GM19193 (cell line): ENCODE results near the gene HEPACAM2.

Experiments used
- POLR2A ChIP-seq: IDR thresholded peaks from 4 replicates; pipeline ENCODE4 v1.6.1; 2011; ENCODE audit not compliant: insufficient read depth, insufficient read length; ENCODE audit errors: extremely low read depth

HEPACAM2 gene

DNA sequence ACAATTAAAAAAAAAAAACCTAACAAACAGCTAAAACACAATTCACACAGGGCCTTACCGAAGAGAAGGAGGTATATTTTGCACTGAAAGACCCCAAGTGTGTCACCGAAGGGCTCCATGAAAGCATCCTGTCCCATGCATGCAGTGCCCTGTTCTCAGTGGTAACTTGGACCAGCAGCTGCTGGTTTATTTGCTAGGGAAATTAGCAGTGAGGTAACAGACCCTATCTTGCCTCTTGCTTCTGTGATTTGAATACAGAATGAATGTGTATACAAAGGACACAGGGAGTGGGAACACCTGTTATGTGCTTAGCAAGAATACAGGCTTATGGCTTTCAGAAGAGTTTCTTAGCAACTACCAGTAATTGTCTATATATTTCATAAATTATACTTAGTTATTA is at the start of gene HEPACAM2:
TSS of gene HEPACAM2 (minus strand) at position 160 of the 400 bp plus-strand sequence.
- no peak for TF ChIP-seq POLR2A

GRCh38 chr7:93265220-93265619 is 39.0 kb upstream of the HEPACAM2 start:
- no peak for TF ChIP-seq POLR2A

GRCh38 chr7:93262535-93262934 is 36.3 kb upstream of the HEPACAM2 start:
- TF ChIP-seq POLR2A, result no peak

- TF ChIP-seq POLR2A, result no peak
Observed at GRCh38 chr7:93258661-93259060, 32.4 kb upstream of the HEPACAM2 start.

GRCh38 chr7:93249491-93250148 is 23.4 kb upstream of the HEPACAM2 start:
- no peak for TF ChIP-seq POLR2A

GRCh38 chr7:93245525-93246432 is 19.5 kb upstream of the HEPACAM2 start:
- no peak for TF ChIP-seq POLR2A

GRCh38 chr7:93242106-93242505 is 15.8 kb upstream of the HEPACAM2 start:
- no peak for TF ChIP-seq POLR2A

- TF ChIP-seq POLR2A, result no peak
Observed at GRCh38 chr7:93239824-93240223, 13.6 kb upstream of the HEPACAM2 start.

GRCh38 chr7:93238748-93239147 is 12.5 kb upstream of the HEPACAM2 start:
- no peak for TF ChIP-seq POLR2A

DNA sequence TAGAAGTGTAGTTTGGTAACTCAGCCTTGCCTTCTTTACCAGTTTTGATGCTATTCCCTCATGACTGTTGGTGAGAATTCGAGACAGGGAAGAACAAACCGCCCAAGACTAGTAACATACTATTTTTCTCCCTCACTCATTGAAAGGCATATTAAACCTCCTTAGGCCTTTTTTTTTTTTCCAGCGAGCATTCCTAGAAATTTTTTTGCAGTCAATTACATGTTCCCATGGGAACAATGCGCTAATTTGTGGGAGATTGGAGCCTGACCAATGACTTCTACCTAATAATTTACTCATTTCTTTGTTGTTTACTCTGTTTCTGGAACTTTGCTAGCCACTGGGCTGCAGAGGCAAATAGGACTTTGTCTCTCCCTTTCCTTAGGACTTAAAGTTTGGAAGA is 11.9 kb upstream of the HEPACAM2 start:
- TF ChIP-seq POLR2A, result no peak

GRCh38 chr7:93235541-93235940 is 9.3 kb upstream of the HEPACAM2 start:
- no peak for TF ChIP-seq POLR2A

- no peak for TF ChIP-seq POLR2A
Observed at GRCh38 chr7:93232673-93233018, 6.4 kb upstream of the HEPACAM2 start.

GRCh38 chr7:93231799-93232672 is 5.8 kb upstream of the HEPACAM2 start, which contains the start of gene VPS50:
TSS of gene VPS50 (plus strand) at chr7:93232366. CDS start at chr7:93232468, 102 bp downstream.
- TF ChIP-seq POLR2A, result peak; percentile 67

DNA sequence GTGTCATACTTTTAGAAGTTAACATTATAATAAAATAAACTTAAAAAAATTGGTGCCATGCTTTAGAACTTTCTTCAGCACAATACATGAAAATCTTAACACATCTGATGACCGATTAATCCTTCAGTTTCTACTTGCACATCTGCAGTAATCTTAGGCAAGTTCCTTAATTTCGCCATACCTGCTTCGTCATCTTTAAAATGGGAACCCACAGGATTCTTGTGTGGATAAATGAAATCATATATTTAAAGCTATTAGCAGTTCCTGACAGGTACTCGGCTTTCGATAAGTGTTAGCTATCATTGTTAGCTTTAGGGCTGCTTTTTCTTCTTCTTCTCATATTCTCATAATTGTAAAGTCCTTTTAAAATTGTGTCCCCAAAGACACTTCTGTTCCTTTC is 5.0 kb upstream of the HEPACAM2 start:
- no peak for TF ChIP-seq POLR2A

- TF ChIP-seq POLR2A, result no peak
Observed at GRCh38 chr7:93228302-93228701, 2.0 kb upstream of the HEPACAM2 start.
